GM21367 (cell line): ENCODE data around the gene ROR1.

Experiments used
- ATAC-seq: cut with Tn5 transposase; IDR thresholded peaks from one replicate; pipeline ENCODE4 v1.9.1; 2021; ENCODE audit not compliant: unreplicated experiment

The ROR1 gene

DNA sequence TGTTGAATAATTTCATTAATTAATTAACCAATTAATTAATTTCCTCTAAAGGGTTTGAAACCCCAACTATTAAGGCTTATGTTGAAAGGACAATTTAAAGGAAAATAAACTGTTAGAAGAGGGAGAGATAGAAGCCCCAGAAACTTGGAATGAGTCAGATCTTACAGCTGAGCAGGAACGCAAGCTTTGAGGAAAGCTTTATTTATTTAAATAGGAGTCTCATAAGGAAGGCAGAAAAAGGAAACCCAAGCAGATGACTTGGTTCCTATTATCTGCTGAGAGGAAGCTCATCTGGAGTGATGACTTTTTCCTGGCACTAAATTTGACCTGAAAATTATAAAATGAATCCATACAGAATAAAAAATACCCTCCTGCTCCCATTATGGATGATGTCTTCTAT, 105.1 kb downstream of the ROR1 start:
- ATAC-seq, result no peak

DNA sequence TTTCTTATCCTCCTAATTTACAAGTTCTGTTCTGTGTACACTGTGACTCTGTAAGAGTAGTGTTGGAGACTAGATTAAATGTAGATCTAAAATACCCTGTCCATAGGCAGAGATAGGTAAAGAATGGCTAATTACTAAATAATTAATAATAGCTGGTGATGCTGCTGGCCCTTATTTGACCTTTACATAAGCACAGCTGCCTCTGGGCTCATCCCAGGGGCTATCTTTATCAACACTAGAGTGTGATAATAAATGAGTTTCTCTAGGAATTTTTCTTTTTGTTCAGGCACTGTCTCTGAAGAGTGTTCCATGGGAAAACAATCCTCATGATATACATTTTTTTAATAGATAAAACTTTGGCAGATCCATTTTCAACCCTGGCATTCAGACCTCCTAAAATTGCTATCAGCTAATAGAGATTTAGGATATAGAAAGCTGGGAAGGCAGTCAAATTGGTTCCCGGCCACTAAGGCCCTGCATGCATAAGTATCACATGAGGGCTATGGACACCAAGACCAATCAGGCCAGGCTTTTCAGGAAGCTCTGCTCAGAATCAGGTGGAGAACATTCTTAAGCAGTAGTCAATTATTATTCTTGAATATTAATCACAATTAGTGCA, 107.2 kb downstream of the ROR1 start:
- ATAC-seq, result no peak

DNA sequence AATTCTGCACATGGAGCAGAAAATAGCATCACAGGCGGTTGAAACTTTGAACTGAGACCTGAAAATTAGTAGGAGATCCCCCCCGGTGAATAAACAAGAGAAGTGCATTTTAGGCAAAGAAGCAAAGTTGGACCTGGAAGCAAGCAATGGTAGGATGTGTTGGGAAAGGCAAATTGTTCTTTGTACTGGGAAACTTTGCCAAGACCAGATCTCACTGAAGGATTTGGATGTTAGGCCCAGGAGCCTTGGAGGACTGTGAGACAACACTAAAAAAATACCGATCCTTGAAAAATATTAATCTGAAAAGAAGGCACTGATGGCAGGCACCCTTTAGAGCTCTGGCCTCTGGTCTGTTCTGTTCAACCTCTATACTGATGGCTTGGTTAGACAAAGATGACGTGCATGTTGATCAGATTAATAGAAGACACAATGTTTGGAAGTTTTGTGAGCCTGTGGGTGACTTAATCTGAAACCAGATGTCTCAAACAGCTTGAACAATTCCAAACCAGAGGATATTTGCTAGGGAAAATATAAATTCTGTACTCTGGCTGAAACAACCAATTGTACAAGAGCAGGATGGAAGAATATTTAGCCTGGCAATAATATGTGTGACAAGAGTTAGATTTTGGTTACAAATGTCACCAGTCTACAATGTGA, 108.4 kb downstream of the ROR1 start:
- no peak for ATAC-seq

DNA sequence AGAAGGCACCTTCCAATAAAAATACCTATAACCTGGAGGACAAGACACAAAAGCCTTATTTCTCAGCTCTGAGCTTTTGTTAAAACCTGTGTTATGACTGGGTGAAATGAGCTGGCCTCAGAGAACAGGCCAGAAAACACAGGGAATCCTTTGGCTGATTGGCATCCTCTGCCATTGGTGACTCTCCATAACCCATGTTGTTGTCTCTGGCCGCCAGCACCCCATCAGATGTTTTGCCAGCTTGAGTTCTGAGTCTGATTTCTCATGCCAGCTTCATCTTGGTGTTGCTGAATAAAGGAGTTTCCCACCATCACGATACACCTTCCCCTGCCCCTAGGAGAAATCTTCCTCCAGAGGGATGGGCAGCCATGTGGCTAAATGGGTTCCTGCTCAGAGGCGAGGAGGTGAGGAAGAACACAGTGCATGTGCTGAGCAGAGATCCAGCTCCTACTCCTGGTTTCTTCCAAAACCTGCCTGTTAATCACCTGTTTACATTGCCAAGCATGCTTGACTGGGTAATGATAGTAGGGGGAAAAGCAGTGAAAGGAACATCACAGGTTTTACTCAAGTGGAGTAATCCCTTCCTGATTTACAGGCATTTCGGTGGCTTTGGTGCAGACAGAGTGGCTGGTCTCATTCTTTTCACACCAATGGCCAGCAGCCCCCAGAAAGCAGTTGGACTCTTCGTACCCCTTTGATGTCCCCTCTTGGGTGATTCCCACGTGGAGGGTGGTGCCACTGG, 109.8 kb downstream of the ROR1 start:
- ATAC-seq, result no peak

DNA sequence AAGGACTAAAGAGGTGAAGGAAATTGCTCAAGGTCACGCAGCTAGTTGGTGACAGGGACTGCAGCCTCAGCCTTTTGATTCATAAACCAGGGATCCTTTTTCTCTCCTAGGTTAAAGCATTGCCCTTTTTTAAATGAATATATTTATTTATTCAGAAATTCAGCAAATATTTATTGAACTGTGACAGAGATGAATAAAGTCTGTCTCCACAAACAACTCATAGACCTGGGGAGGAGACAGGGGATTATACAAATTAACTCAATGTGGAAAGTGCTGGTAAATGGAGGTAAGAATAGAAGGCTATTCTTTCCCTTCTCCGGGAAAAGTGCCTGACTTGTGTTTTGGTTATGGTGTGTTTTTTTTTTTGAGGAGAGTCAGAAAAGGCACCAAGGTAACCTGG, 110.7 kb downstream of the ROR1 start:
- ATAC-seq, result no peak

DNA sequence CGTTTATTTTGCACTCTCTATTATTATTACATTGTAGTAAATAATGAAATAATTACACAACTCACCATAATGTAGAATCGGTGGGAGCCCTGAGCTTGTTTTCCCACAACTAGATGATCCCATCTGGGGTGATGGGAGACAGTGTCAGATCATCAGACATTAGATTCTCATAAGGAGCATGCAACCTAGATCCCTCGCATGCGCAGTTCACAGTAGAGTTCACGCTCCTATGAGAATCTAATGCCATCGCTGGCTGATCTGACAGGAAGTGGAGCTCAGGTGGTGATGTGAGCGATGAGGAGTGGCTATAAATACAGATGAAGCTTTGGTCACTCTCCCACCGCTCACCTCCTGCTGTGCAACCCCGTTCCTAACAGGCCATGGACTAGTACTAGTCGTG, 112.1 kb downstream of the ROR1 start:
- no peak for ATAC-seq

DNA sequence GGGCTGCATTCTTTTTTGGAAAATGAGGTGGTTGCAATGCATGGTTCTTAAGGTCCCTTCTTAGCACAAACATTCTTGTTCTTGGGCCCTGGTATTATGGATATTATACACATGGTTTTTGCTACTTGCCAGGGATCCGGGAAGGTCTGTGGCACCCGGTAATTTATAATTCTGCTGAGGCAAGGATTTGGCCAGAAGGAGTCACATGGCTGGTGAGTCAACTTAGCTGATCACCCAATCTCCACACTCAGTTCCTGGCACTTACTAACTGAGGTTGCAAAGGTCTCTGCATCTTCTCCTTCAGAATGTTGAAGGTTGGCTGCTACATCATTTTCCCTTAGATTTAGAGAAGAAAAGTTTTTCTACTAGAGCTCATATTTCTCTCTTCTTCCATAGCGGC, 112.5 kb downstream of the ROR1 start:
- no peak for ATAC-seq

DNA sequence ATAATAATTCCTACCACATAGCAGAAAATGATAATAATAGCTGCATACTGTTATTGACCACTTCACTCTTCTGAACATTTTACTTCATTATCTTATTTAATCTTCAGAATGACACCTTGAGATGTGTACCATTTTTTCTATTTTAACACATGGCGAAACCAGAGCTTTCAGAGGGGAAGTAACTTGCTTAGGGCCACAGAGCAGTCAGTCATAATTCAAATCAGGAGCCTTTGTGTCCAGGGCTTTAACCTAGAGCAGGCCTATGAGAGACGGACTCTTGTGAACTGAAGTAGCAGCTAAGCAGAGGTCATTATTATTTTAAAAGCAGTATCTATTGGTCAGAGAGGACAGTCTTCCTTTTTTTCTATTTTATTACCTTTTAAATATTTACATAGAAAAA, 114.0 kb downstream of the ROR1 start:
- no peak for ATAC-seq

DNA sequence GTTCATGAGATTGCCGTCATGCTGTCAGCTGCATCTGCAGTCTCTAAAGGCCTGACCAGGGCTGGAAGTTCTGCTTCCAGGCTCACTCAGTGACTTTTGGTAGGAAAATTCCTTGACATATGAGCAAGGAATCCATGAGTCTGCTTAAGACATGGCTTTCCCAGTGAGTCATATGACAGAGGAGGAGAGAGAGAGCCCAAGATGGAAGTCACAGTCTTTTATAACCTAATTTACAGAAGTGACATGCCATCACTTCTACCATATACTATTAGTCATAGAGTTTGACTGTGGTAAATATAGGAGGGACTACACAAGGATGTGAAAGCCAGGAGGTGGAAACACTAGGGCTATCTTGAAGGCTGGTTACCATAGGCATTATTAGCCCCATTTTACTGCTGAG, 115.2 kb downstream of the ROR1 start:
- no peak for ATAC-seq

DNA sequence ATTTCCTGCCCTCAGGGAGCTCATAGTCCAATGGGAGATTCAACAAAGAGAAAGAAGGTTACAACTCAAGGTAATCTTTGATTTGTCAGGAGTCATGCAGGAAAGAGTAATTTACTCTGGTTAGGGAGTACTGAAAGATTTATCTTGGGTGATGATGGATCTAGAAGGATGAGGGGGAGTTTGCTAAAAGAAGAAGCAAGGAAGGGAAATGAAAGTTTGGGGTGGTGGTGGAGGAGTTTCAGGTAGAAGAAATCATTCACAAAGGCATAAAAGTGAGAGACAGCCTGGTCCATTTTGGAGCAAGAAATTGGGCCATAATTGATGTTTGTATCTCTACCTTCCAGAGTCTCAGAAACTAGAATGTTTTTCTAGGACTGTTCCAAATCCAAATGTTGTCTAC, 116.7 kb downstream of the ROR1 start:
- ATAC-seq, result no peak

DNA sequence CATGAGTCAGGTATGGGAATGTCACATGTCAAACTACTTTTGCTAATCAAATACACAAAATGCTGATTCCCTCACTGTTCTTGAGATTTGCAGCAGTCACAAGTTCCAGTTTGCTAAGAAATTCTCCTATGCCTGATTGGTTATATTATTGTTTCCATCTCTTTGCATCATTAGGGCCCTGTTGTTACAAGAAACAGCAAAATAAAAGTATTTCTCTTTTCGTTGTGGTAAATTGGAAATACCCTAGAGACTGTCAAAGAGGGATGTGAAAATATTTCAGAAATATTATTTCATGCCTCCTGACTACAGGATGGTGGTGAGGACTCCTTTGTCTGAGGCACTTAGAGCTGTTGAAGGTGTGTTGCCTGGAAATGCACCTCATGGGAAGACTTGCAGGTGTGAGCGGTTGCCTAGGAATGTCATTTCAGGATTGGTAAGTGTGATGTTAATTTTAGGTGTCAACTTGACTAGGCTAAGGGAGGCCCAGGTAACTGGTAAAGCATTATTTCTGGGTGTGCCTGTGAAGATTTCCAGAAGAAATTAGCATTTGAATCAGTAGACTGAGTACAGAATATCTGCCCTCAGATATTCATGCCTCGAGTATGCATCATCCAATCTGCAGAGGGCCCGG, 117.4 kb downstream of the ROR1 start:
- ATAC-seq, result no peak

DNA sequence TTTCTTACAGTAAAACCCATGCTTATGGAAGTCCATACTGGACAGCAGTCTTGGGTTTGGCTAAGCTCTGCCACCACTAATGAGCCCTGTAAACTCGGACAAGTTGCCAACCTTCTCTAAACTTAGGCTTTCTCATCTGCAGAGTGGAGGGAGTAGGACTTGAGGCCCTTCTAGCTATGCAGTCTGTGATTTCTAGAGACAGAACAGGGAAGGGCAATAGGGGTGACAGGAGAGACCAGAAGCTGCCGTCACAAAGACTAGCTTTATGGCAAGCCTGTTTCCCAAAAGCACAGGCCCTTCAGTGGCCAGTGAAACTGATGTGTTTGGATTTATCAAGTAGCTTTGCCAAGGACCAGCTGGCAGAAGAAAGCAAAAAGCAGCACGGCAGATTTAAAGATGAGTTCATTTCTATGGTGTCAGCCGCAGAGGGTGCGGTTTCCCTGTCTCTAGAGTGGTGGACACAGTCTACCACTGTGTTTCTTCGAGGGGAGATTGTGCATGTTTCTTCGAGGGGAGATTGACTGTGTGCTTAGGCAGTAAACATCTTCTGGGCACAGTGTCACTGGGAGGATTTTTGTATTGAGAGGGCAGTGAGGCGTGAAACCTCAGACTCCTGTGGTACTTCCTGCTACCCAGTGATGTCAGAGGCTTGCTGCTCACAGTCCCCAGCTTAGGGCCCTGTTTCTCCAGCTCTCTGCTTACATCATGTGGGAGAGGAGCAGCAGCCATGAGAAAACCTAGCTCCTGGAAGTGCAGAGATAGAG, 119.0 kb downstream of the ROR1 start:
- peak; percentile 98 for ATAC-seq

DNA sequence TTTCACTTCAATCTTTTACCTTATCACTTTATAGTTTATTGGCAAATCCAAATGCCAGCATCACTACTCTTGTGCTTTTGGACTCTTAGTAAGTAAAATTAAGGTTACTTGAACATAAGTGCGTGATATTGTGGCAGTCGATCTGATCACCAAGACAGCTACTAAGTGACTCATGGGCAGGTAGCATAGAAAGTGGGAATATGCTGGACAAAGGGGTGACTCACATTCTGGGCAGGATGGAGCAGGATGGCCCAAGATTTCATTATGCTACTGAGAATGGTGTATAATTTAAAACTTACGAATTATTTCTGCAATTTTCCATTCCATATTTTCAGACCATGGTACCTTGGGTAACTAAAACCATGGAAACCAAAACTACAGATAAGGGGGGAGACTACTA, 120.2 kb downstream of the ROR1 start:
- ATAC-seq, result no peak

DNA sequence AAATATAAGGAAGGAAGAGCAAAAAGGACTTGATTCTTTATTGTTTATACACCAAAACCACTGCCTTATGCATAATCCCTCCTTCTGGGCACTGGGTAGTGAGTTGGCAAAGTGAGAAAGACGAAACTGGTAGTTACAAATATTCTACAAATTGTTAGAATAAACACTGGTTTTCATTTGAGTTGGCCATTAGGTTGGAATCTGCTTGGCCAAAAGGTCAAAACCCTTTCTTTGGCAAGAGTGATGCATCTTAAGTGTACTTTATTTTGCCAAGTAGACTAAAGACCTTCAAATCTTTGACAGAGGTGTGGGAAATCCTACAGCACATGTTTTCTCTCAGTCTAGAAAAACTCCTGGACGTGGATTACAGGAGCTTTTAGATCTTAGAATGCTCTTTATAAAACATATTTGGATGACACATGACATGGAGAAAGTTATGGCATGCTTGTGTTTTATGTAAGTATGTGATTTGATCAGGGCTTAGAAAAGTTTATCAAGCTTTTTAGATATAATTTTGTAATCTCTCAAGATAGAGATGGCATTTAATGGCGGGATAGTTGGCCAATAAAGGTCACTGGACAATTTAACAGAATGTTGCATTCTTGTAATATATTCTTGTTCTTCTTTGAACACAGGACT, 120.9 kb downstream of the ROR1 start:
- ATAC-seq, result no peak

DNA sequence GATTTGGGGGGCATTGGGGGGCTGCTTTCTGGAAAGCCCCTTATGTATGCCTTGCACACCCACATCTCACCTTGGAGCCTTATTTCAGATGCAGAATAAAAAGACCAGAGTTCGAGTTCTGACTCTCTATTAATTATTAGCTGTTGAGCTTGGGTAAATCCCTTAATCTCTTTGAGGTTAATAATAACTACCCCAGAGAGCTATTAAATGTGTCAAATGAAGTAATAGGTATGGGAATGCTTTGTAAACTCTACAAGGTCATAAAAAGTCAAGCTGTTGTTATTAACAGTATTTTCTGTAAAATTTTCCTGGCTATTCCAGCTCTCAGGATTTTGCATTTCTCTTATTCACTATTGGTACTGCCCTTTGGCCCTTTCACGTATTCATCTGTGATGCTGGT, 122.9 kb downstream of the ROR1 start:
- ATAC-seq, result no peak

DNA sequence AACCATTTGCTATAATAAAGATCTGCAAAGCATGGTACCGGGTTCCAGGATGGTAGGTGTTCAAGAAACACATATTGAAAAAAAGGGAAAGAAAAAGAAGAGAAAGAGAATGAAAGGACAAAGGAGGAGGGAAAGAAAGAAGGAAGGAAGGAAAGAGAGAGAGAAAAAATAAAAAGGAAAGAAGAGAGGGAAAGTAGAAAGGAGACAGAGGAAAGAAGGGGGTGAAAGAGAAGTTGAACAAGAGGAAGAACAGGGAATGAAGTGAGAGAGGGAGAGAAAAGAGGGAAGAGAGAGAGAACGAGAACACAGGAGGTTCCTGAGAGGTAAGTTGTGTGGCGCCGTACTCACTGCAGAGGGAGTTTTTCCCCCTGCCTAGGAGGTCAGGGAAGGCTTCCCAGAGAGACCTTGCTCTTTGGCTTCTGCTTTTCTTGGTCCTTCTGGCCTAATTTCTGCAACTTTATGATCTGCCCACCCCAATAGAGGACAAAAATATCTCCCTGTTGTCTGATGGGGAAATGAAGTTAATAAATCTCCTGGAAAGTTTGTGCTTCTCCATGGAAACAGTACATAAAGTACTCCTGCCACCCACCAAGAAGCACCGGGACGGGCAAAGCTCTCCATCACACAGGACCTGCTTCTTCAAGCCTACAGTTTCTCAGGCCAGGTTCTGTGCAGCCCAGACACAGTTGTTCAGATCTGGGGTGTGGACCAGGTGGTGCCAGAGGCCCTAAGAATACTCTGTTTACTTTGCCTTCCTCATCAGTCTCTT, 124.8 kb downstream of the ROR1 start:
- no peak for ATAC-seq

DNA sequence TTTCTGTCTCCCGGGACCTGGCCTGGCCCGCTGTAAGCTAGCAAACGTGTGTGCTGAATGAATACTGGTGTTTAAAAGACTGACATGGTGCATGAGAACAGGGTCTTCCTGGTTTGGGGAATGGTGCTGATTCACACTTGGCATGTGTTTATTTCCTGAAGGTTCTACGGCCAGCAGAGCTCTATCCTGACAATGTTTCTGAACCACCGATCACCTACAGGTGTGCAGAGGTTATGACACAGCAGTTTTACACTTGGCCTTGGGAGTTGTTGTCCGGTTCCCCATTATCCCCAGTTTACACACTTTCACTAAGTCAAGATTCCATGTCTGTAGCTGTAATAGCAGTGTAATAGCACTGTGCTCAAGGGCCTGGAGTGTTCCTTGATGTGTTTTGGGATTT, 127.3 kb downstream of the ROR1 start:
- ATAC-seq, result no peak

DNA sequence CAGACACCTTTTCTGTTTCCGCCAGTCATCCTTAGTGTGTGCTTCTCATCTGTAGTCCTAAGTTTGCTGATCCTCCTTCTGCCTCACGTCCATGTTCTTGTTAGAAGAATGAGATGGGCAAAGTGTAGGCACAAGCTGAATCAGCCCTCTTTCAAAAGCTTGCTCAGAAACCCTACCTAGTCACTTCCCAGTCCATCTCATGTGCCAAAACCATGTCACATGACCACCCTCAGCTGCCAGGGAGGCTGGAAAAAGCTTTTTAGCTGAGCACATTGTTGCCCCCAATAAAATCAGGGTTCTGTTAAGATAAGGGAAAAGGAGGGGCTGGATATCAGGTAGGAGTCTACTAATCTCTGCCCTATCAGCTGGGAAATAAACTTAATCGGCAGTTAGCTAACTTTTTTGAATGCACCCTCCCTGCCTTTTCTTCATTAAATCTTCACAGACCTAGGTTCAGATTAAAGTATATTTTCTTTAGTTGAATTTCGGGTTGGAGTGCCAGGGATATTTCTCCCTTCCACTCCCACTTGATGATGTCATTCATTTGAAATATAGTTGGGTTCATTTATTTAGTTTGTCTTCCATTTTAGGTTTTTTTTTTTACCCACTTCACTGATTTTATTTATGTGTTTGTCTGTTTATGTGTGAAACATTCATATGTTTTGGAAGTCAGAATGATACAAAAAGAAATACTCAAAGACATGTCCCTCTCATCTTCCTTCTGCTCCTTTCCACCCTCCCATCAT, 129.2 kb downstream of the ROR1 start:
- ATAC-seq, result no peak

DNA sequence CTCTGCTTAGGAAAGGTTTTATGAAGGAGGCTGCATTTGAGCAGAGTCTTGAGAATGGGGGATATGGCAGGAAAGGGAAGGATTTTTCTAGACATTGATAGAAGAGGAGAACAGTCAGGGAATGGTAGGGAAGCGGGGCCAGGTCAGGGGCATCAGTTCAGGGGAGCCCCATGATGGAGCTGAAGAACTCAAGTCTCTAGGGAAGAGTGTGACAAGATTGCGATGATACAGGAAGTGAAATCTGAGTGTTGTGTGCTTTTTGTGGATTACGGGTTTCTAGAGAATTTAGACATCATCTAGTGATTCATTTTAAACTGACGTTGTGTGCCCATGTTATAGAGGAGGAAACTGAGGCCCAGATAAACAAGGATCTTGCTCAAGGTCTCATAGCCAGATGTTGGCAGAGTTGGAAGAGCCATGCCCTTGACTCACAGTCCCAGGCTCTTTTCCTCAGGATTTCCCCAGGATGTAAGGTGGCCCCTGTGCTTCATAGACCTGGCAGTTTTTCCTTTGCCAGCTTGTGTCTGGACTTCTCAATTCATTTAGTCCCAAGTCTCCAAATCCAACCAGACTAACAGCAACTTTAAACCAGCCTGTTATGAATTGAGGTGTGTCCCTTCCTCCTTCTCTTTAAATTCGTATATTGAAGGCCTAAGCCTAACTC, 130.3 kb downstream of the ROR1 start:
- ATAC-seq, result no peak
